ENCODE data around the gene AGK.

- TF ChIP-seq CTCF (IDR thresholded peaks at IDR 0.05), result no peak
- TF ChIP-seq POLR2A (IDR thresholded peaks at IDR 0.05), result no peak
These were observed 22.8 kb upstream of the AGK start for GRCh38 chr7:141528399-141528798.

Data from Peyer's patch (tissue), 4 donors.